Ishikawa (cell line): ENCODE data around the gene OTULIN.

Source experiments
- CEBPB ChIP-seq: IDR thresholded peaks from 2 replicates; pipeline ENCODE4 v1.6.1; 2012
- CREB1 ChIP-seq: IDR thresholded peaks from 2 replicates; pipeline ENCODE4 v1.6.1; 2012; ENCODE audit warnings: low read depth
- EGR1 ChIP-seq: IDR thresholded peaks from 2 replicates; pipeline ENCODE4 v1.6.1; 2012
- EP300 ChIP-seq: IDR thresholded peaks from 2 replicates; pipeline ENCODE4 v1.6.1; 2012; ENCODE audit warnings: borderline replicate concordance
- FOXM1 ChIP-seq: IDR thresholded peaks from 2 replicates; pipeline ENCODE4 v1.6.1; 2012; ENCODE audit warnings: low read depth, borderline replicate concordance
- NFIC ChIP-seq: IDR thresholded peaks from 2 replicates; pipeline ENCODE4 v1.6.1; 2012
- RAD21 ChIP-seq: IDR thresholded peaks from 2 replicates; pipeline ENCODE4 v1.6.1; 2012; ENCODE audit warnings: low read depth
- REST ChIP-seq: IDR thresholded peaks from 2 replicates; pipeline ENCODE4 v1.6.1; 2012; ENCODE audit warnings: low read depth, mild to moderate bottlenecking
- TAF1 ChIP-seq: IDR thresholded peaks from 2 replicates; pipeline ENCODE4 v1.6.1; 2012; ENCODE audit warnings: low read depth, mild to moderate bottlenecking
- TCF12 ChIP-seq: IDR thresholded peaks from 2 replicates; pipeline ENCODE4 v1.6.1; 2012; ENCODE audit warnings: low read depth
- TEAD4 ChIP-seq: IDR thresholded peaks from 2 replicates; pipeline ENCODE4 v1.6.1; 2012
- YY1 ChIP-seq: IDR thresholded peaks from 2 replicates; pipeline ENCODE4 v1.6.1; 2012; ENCODE audit warnings: low read depth
- ZBTB7A ChIP-seq: IDR thresholded peaks from 2 replicates; pipeline ENCODE4 v1.6.1; 2012; ENCODE audit warnings: low read depth
- TF ChIP-seq, protein P1 (sequence below): IDR thresholded peaks from 2 replicates; pipeline ENCODE4 v1.6.1; 2012
- TF ChIP-seq, protein P2 (sequence below): IDR thresholded peaks from 2 replicates; pipeline ENCODE4 v1.6.1; 2012

OTULIN gene

GRCh38 chr5:14672484-14673394 lies 8.2 kb downstream of the OTULIN start:
- TF ChIP-seq YY1 (no peak), TCF12 (no peak), FOXM1 (no peak), TEAD4 (no peak), EGR1 (no peak), TAF1 (no peak), EP300 (no peak), RAD21 (no peak), NFIC (no peak), CEBPB (no peak)
- TF ChIP-seq, protein P1, sequence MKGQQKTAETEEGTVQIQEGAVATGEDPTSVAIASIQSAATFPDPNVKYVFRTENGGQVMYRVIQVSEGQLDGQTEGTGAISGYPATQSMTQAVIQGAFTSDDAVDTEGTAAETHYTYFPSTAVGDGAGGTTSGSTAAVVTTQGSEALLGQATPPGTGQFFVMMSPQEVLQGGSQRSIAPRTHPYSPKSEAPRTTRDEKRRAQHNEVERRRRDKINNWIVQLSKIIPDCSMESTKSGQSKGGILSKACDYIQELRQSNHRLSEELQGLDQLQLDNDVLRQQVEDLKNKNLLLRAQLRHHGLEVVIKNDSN = no peak
- TF ChIP-seq, protein P2, sequence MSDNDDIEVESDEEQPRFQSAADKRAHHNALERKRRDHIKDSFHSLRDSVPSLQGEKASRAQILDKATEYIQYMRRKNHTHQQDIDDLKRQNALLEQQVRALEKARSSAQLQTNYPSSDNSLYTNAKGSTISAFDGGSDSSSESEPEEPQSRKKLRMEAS = no peak

- no peak for TF ChIP-seq FOXM1
- TF ChIP-seq TAF1 = no peak
- no peak for TF ChIP-seq TCF12
Observed at GRCh38 chr5:14673443-14673842, 8.9 kb downstream of the OTULIN start.

DNA sequence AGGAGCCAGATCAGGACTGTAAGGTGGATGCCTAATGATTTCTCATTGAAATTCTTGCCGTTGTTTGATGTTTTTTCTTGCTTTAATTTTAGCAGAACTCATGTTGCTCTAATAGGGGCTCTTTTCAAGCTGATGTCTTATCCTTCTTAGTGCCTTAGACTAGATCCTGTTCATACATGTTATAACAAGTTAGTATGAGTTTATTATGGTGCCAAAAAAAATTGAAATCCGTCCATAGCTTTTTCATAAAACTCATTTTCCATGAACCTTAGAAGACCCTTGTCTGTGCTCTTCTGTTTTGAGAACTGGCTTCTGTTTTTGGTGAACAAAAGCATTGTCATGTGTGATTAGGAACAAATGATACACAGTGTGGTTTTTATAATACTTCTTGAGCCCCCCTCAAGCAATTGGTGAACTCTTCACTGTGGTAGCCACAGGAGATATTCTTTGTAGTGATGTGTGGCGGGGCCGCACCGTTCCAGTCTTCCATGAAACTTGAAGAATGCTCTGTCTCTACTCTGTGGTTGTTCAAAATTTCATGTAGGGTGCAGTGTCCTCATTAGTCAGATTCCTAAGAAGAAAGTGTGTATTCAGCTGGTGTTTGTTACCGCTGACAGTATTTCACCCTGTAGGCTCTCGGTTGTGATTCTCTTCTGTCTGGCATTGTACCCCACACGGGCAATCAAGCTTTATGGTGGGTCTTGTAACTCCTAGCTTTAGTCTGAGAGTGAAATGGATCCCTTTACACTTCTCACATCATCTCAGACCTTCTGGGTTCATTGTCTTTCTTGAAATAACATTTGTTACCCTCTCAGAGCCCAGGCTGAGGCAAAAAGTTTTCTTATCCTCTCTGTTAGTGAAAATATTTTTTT lies 10.7 kb downstream of the OTULIN start:
- TF ChIP-seq YY1 = no peak

GRCh38 chr5:14675865-14676300 lies 11.4 kb downstream of the OTULIN start:
- no peak for TF ChIP-seq TAF1
- TF ChIP-seq TEAD4 = no peak
- no peak for TF ChIP-seq RAD21
- TF ChIP-seq FOXM1 = no peak
- TF ChIP-seq EGR1 = no peak
- no peak for TF ChIP-seq YY1
- TF ChIP-seq, protein P1 = no peak
- no peak for TF ChIP-seq CEBPB
- TF ChIP-seq CREB1 = no peak
- TF ChIP-seq TCF12 = no peak
- TF ChIP-seq REST = no peak
- no peak for TF ChIP-seq ZBTB7A
- TF ChIP-seq EP300 = no peak
- TF ChIP-seq, protein P2 = no peak
- no peak for TF ChIP-seq NFIC

GRCh38 chr5:14676320-14676719 lies 11.8 kb downstream of the OTULIN start:
- no peak for TF ChIP-seq ZBTB7A
- TF ChIP-seq TEAD4 = no peak
- TF ChIP-seq EP300 = no peak
- TF ChIP-seq REST = no peak
- TF ChIP-seq, protein P1 = no peak
- TF ChIP-seq EGR1 = no peak
- TF ChIP-seq CEBPB = no peak
